NCI-H1417 (cell line): ENCODE data around the gene ARHGEF16.

Source experiments
- DNase-seq, 3 experiments: peaks; one replicate each; lab custom pipeline; 2025; lab: John Stamatoyannopoulos, UW

Gene ARHGEF16

GRCh38 chr1:3468236-3469103 lies 14.0 kb downstream of the ARHGEF16 start:
- DNase-seq = no peak

GRCh38 chr1:3469104-3469848 lies 14.8 kb downstream of the ARHGEF16 start:
- no peak for DNase-seq

DNA sequence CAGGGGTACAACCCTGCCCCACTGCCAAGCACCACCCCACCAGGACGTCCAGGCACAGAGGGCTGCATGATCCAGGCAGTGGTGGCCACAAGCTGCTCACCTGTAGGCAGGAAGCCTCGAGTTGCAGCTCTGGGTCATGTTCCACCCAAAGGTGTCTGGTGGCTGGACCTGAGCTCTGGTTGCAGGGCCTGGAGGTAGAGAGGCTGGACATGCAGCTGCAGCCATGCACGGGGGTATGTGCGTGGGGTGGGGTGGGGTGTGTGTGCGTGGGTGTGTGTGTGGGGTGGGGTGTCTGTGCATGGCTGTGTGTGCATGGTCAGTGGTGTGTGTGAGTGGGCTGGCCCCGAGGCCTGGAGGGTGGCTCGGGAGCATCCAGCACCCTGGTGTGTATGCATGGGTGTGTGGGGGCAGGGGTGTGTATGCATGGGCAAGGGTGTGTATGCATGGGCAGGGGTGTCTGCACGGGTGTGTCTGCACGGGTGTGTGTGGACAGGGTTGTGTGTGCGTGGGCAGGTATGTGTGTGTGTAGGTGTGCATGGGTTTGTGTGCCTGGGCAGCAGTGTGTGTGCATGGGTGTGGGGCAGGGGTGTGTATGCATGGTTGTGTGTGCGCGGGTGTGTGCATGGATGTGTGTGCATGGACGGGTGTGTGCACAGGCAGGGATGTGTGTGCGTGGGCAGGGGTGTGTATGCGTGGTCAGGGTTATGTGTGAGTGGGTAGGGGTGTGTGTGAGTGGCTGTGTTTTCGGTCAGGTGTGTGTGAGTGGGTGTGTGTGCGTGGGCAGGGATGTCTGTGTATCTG lies 15.6 kb downstream of the ARHGEF16 start:
- DNase-seq = no peak

DNA sequence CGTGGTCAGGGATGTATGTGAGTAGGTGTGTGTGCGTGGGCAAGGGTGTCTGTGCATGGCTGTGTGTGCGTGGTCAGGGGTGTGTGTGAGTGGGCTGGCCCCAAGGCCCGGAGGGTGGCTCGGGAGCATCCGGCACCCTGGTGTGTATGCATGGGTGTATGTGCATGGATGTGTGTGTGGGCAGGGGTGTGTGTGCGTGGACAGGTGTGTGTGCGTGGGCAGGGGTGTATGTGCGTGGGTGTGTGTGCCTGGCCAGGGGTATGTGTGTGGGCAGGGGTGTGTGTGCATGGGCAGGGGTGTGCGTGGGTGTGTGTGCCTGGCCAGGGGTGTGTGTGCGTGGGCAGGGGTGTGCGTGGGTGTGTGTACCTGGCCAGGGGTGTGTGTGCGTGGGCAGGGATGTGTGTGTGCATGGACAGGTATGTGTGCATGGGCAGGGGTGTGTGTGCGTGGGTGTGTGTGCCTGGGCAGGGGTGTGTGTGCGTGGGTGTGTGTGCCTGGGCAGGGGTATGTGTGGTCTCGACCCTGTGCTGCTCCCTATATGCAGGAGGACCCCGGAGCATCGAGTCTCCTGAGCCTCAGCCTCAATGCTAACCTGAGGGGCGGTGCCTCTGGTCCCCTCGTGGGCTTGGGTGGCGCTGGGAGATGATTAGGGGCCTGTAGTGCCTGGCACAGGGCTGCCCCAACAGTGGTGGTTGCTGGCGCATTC lies 16.3 kb downstream of the ARHGEF16 start:
- DNase-seq = no peak

- peak in 2 of 3 experiments; percentile 34 to 50 for DNase-seq
Measured at GRCh38 chr1:3471356-3472087, 17.1 kb downstream of the ARHGEF16 start.

DNA sequence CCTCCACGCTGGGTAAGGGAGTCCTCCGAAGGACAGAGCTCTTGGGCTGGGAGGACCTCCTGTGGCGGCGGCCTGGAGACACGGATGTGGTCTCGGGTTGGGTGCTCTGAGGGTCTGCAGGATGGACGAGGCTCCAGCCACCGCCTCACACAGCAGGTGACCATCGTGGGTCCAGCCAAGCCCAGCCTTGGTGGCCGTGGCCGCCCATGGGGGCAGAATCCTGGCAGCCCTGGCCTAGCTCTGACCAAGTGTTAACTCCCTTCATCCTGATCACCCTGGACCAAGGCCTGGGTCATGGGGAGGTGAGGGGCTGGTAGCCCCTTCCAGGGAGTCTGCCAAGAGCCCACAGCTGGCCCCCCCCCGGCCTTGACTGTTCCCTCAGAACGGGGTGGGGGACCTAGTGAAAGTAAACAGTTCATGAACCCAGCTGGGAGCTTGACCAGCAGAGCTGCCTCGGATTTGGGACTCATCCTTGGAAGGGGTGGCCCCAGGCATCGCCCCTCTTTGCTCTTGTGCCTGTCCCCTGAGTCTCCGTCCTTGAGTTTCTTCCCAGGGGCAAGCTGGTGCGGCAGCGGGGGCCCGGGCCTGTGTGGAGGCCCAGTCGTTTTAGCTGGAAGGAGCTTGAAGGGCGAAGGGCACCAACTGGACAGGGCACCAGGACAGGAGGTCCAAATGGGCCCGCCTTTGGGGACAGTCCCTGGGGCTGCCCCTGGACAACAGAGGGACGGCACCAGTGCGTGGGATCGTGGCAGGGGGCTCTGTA lies 17.8 kb downstream of the ARHGEF16 start:
- no peak for DNase-seq

GRCh38 chr1:3472906-3473305 lies 18.4 kb downstream of the ARHGEF16 start:
- no peak for DNase-seq

GRCh38 chr1:3473381-3473844 lies 18.9 kb downstream of the ARHGEF16 start:
- DNase-seq = no peak

- DNase-seq = no peak
Measured at GRCh38 chr1:3474016-3474415, 19.6 kb downstream of the ARHGEF16 start.

DNA sequence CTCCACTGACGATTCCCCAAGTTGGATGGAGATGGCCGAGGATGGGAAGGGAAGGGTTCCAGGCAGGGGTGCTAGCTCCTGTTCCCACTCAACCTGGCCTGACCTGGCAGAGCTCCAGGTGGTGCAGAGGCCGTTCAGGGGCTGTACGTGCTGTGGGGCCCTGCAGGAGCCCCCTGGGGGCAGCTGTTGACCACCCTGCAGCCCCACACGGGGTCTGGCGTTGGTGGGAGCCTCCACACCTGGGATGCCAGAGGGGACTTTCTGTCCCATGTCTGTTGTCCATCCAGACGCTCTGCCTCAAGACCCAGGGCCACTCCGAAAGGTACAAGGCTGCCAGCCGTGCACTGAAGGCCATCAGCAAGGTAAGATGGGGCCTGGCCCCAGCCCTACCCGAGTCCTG lies 20.0 kb downstream of the ARHGEF16 start:
- DNase-seq = no peak

GRCh38 chr1:3475839-3476573 lies 21.5 kb downstream of the ARHGEF16 start:
- DNase-seq = no peak

GRCh38 chr1:3476666-3477065 lies 22.2 kb downstream of the ARHGEF16 start:
- no peak for DNase-seq

DNA sequence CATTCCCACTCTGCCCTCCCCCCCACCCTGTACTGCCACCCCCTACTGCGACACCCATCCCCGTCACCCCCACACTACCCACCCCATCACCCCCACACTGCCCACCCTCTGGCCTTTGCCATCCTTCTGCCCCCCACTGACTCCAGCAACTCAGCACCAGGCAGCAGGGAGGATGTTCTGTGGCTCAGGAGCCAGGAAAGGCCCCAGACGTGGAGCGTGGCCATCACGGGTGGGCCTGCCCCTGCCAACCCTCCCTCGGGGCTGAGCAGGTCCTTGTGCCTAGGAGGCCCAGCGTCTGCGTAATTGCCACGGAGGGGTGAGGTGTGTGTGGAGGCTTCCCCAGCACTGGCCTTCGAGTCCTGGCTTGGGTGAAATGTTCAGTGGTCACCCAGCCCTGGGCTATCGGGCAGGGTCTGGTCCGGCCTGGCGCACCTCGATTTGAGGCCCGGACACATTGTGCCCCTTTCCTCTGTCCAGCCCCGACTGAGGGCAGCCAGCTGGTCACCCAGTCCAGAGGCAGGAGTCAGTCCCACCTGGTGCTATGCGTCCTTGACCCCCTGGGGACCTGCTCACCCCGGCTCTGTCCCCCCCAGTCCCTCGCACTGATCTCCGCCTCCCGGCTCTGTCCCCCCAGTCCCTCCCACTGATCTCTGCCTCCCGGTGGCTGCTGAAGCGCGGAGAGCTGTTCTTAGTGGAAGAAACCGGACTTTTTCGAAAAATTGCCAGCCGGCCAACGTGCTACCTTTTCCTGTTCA lies 23.0 kb downstream of the ARHGEF16 start:
- no peak for DNase-seq

GRCh38 chr1:3478187-3478586 lies 23.7 kb downstream of the ARHGEF16 start:
- no peak for DNase-seq

- no peak for DNase-seq
Measured at GRCh38 chr1:3479511-3480368, 25.3 kb downstream of the ARHGEF16 start.

DNA sequence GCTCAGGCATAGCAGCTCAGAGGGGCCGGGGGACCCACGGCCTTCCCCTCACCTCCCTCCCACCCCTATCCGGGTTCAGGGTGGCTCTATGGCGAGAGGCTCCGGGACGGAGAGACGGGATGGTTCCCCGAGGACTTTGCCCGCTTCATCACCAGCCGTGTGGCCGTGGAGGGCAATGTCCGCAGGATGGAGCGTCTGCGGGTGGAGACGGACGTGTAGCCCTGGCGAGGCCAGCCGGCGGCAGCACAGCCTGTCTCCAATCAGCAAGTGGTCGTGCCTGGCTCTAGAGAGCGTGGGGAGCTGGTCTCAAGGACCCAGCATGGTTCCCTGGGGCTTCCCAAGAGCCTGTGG lies 25.9 kb downstream of the ARHGEF16 start:
- no peak for DNase-seq

DNA sequence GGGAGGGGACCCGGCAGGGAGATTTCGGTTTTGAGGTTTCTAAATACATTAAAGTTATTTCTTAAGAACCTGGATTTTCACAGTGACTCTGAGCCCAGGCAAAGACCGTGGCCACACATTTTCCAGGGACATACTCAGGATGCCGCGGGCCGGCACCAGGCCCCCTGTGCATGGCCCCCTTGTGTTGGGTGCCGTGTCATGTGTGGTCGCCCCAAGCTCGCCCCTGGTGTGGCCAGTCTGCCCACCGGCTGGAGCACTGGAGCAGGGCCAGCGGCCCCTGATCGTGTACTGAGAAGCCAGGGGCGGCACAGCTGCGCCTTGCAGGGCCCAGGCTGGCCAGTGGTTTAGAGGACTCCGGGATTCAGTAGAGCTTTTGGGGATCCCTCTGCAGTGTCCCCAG lies 26.6 kb downstream of the ARHGEF16 start:
- DNase-seq = no peak

- DNase-seq = no peak
Measured at GRCh38 chr1:3481836-3482375, 27.4 kb downstream of the ARHGEF16 start.
